HG03095 (cell line): ENCODE measurements around the gene ADGB.

ENCODE experiments used
- ATAC-seq: cut with Tn5 transposase; IDR thresholded peaks from one replicate; pipeline ENCODE4 v1.9.1; 2021; ENCODE audit warnings: moderate library complexity; ENCODE audit not compliant: unreplicated experiment

The ADGB gene

GRCh38 chr6:146859795-146860495 lies 261.2 kb downstream of the ADGB start:
- no peak for ATAC-seq

- ATAC-seq = no peak
These were observed 261.8 kb downstream of the ADGB start for GRCh38 chr6:146860583-146860982.

- ATAC-seq = no peak
These were observed 262.3 kb downstream of the ADGB start for GRCh38 chr6:146861029-146861563.

- no peak for ATAC-seq
These were observed 262.9 kb downstream of the ADGB start for GRCh38 chr6:146861716-146862115.

GRCh38 chr6:146862508-146862919 lies 263.7 kb downstream of the ADGB start:
- no peak for ATAC-seq

- ATAC-seq = no peak
These were observed 265.5 kb downstream of the ADGB start for GRCh38 chr6:146864300-146864699.

GRCh38 chr6:146864885-146865284 lies 266.1 kb downstream of the ADGB start:
- ATAC-seq = no peak
